ENCODE data around the gene GTF2F2.

Gene GTF2F2

GRCh38 chr13:45219123-45219891 lies 99.0 kb downstream of the GTF2F2 start:
- POLR2A ChIA-PET = no interaction called here
- TF ChIP-seq CTBP1 (IDR thresholded peaks at IDR 0.05; ENCODE audit: borderline replicate concordance) = no peak
- TF ChIP-seq SUZ12 (IDR thresholded peaks at IDR 0.05) = no peak
- no peak for TF ChIP-seq FOXM1 (IDR thresholded peaks at IDR 0.05; ENCODE audit: borderline replicate concordance)
- TF ChIP-seq HDGF (IDR thresholded peaks at IDR 0.05; ENCODE audit: borderline replicate concordance) = no peak
- no peak for TF ChIP-seq SP1 (IDR thresholded peaks at IDR 0.05)
- TF ChIP-seq FOXA1 (IDR thresholded peaks at IDR 0.05) = no peak
- no peak for TF ChIP-seq BHLHE40 (IDR thresholded peaks at IDR 0.05; ENCODE audit: borderline replicate concordance)
- TF ChIP-seq LEF1 (IDR thresholded peaks at IDR 0.05; ENCODE audit: borderline replicate concordance) = no peak
- no peak for TF ChIP-seq ZNF384 (IDR thresholded peaks at IDR 0.05)
- TF ChIP-seq FOXK2 (IDR thresholded peaks at IDR 0.05) = no peak
- no peak for TF ChIP-seq NFRKB (IDR thresholded peaks at IDR 0.05)
- no peak for TF ChIP-seq ARNT (IDR thresholded peaks at IDR 0.05)
- TF ChIP-seq L3MBTL2 (conservative IDR thresholded peaks at IDR 0.05) = no peak
- CTCF ChIA-PET = no interaction called here

GRCh38 chr13:45219938-45220375 lies 99.6 kb downstream of the GTF2F2 start:
- CTCF ChIA-PET = no interaction called here
- POLR2A ChIA-PET = no interaction called here
- no peak for TF ChIP-seq FOXA1 (IDR thresholded peaks at IDR 0.05)
- TF ChIP-seq CTBP1 (IDR thresholded peaks at IDR 0.05; ENCODE audit: borderline replicate concordance) = no peak
- TF ChIP-seq ZNF384 (IDR thresholded peaks at IDR 0.05) = no peak
- TF ChIP-seq PKNOX1 (IDR thresholded peaks at IDR 0.05) = peak; percentile 72
- no peak for TF ChIP-seq TARDBP (IDR thresholded peaks at IDR 0.05)
- no peak for TF ChIP-seq NFRKB (IDR thresholded peaks at IDR 0.05)
- TF ChIP-seq HDGF (IDR thresholded peaks at IDR 0.05; ENCODE audit: borderline replicate concordance) = no peak
- DNase-seq (ENCODE audit: extremely low spot score) = no peak

More at GRCh38 chr13:45219123-45219891, 99.0 kb downstream of the GTF2F2 start:
- DNase-seq (ENCODE audit: extremely low spot score) = no peak

- TF ChIP-seq L3MBTL2 (conservative IDR thresholded peaks at IDR 0.05) = no peak
- TF ChIP-seq ZNF384 (IDR thresholded peaks at IDR 0.05) = no peak
- no peak for TF ChIP-seq TARDBP (IDR thresholded peaks at IDR 0.05)
- TF ChIP-seq SP1 (IDR thresholded peaks at IDR 0.05) = no peak
- no peak for TF ChIP-seq CTBP1 (IDR thresholded peaks at IDR 0.05; ENCODE audit: borderline replicate concordance)
- TF ChIP-seq ELF4 (IDR thresholded peaks at IDR 0.05) = no peak
- TF ChIP-seq FOXA1 (IDR thresholded peaks at IDR 0.05) = no peak
- no peak for TF ChIP-seq NFRKB (IDR thresholded peaks at IDR 0.05)
- TF ChIP-seq HDGF (IDR thresholded peaks at IDR 0.05; ENCODE audit: borderline replicate concordance) = no peak
- no peak for TF ChIP-seq FOXK2 (IDR thresholded peaks at IDR 0.05)
- TF ChIP-seq LEF1 (IDR thresholded peaks at IDR 0.05; ENCODE audit: borderline replicate concordance) = no peak
- no peak for DNase-seq (ENCODE audit: extremely low spot score)
- POLR2A ChIA-PET = no interaction called here
- CTCF ChIA-PET = no interaction called here
Measured at GRCh38 chr13:45220403-45220802, 100.1 kb downstream of the GTF2F2 start.

- POLR2A ChIA-PET = no interaction called here
- DNase-seq (ENCODE audit: extremely low spot score) = no peak
- CTCF ChIA-PET = no interaction called here
- TF ChIP-seq FOXA1 (IDR thresholded peaks at IDR 0.05) (no peak), L3MBTL2 (conservative IDR thresholded peaks at IDR 0.05) (no peak), FOXK2 (IDR thresholded peaks at IDR 0.05) (no peak), CTBP1 (IDR thresholded peaks at IDR 0.05; ENCODE audit: borderline replicate concordance) (no peak), ZNF384 (IDR thresholded peaks at IDR 0.05) (no peak), SUZ12 (IDR thresholded peaks at IDR 0.05) (no peak), FOXM1 (IDR thresholded peaks at IDR 0.05; ENCODE audit: borderline replicate concordance) (no peak), LEF1 (IDR thresholded peaks at IDR 0.05; ENCODE audit: borderline replicate concordance) (no peak), TARDBP (IDR thresholded peaks at IDR 0.05) (no peak), ARNT (IDR thresholded peaks at IDR 0.05) (no peak), HDGF (IDR thresholded peaks at IDR 0.05; ENCODE audit: borderline replicate concordance) (no peak), NFRKB (IDR thresholded peaks at IDR 0.05) (no peak), PKNOX1 (IDR thresholded peaks at IDR 0.05) (no peak), ELF4 (IDR thresholded peaks at IDR 0.05) (no peak), BHLHE40 (IDR thresholded peaks at IDR 0.05; ENCODE audit: borderline replicate concordance) (no peak), SP1 (IDR thresholded peaks at IDR 0.05) (no peak)
Measured at GRCh38 chr13:45222516-45222915, 102.2 kb downstream of the GTF2F2 start.

GRCh38 chr13:45222919-45223318 lies 102.6 kb downstream of the GTF2F2 start:
- no peak for DNase-seq (ENCODE audit: extremely low spot score)
- TF ChIP-seq ARNT (IDR thresholded peaks at IDR 0.05) (no peak), BHLHE40 (IDR thresholded peaks at IDR 0.05; ENCODE audit: borderline replicate concordance) (no peak), FOXA1 (IDR thresholded peaks at IDR 0.05) (no peak), HDGF (IDR thresholded peaks at IDR 0.05; ENCODE audit: borderline replicate concordance) (no peak), ELF4 (IDR thresholded peaks at IDR 0.05) (no peak), SUZ12 (IDR thresholded peaks at IDR 0.05) (no peak), FOXK2 (IDR thresholded peaks at IDR 0.05) (no peak), CTBP1 (IDR thresholded peaks at IDR 0.05; ENCODE audit: borderline replicate concordance) (no peak), PKNOX1 (IDR thresholded peaks at IDR 0.05) (no peak), NFRKB (IDR thresholded peaks at IDR 0.05) (no peak)
- CTCF ChIA-PET = no interaction called here
- POLR2A ChIA-PET = no interaction called here

- ChIA-PET POLR2A (no interaction called here), CTCF (no interaction called here)
- no peak for DNase-seq (ENCODE audit: extremely low spot score)
- TF ChIP-seq FOXK2 (IDR thresholded peaks at IDR 0.05) (no peak), NFRKB (IDR thresholded peaks at IDR 0.05) (no peak), ELF4 (IDR thresholded peaks at IDR 0.05) (no peak), ZNF384 (IDR thresholded peaks at IDR 0.05) (no peak), LEF1 (IDR thresholded peaks at IDR 0.05; ENCODE audit: borderline replicate concordance) (no peak)
Measured at GRCh38 chr13:45224176-45224575, 103.9 kb downstream of the GTF2F2 start.

Measured in HEK293T (cell line).